ENCODE measurements around the gene CCDC137. TPM values are rescaled to one million over a fixed set of nuclear protein-coding genes. Genes with fewer than 3 reads are reported as not detected.

The CCDC137 gene
- total RNA-seq, 1 donor from 2014 or later: 32.1 TPM

- Mint-ChIP-seq H3K9me3 (no peaks in the 10 kb centered on the region), H3K27me3 (peaks cover 6% of the 10 kb centered on the region), H3K27ac (no peak overlapping the region), H3K4me1 (ENCODE audit: unreplicated experiment) (peaks cover 4% of the 10 kb centered on the region), H3K36me3 (no peaks in the 10 kb centered on the region), H3K4me3 (no peak overlapping the region)
- DNase-seq (ENCODE audit: extremely low spot score, unreplicated experiment): no peak
- no peak for TF ChIP-seq CTCF (conservative IDR thresholded peaks at IDR 0.05)
Measured at GRCh38 chr17:81646869-81647600, 19.5 kb upstream of the CCDC137 start.

DNA sequence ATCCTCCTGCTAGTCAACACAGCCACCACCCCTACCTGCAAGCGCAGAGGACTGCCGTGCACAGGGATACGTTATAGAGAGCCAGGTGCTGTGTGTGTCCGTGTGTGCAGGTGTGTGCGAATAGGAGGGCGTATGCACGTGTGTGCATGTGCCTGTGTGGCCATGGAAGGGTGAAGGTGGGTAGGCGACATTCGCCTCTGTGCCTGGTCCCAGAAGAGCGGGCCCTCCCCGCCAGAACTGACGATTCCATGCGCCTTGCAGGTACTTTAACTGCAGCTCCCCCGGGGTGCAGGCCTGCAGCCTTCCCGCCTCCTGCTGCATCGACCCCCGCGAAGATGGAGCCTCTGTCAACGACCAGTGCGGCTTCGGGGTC lies 18.9 kb upstream of the CCDC137 start:
- Mint-ChIP-seq H3K27me3 (peaks cover 6% of the 10 kb centered on the region), H3K27ac (no peak overlapping the region), H3K36me3 (no peaks in the 10 kb centered on the region), H3K4me1 (ENCODE audit: unreplicated experiment) (peaks cover 4% of the 10 kb centered on the region), H3K4me3 (no peak overlapping the region), H3K9me3 (no peaks in the 10 kb centered on the region)
- DNase-seq (ENCODE audit: extremely low spot score, unreplicated experiment): no peak
- no peak for TF ChIP-seq CTCF (conservative IDR thresholded peaks at IDR 0.05)

DNA sequence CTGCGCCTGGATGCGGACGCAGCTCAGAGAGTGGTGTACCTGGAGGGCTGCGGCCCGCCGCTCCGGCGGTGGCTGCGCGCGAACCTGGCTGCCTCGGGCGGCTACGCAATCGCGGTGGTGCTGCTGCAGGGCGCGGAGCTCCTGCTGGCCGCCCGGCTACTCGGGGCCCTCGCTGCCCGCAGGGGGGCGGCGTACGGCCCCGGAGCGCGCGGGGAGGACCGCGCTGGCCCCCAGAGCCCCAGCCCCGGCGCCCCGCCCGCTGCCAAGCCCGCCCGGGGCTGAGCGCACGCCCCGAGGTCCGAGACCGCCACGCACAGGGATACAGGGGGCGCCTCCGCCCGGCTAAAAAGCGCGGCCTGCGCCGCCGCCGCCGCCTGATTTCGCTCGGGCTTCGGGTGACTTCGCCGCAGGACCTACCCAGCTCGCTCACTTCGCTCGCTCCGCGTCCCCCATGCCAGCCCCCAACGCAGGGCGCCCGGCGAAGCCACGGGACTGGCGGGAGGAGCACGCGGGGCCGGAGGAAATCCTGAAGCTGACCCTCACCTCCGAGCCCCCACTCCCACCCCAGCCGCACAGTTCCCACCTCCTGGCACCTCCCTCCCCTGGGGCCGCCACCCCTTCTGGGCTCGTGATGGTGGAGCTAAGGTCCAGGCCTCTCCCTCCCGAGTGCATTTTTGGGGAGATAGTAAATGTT lies 18.4 kb upstream of the CCDC137 start:
- DNase-seq (ENCODE audit: extremely low spot score, unreplicated experiment): no peak
- Mint-ChIP-seq H3K27ac (no peak overlapping the region), H3K9me3 (no peaks in the 10 kb centered on the region), H3K27me3 (peaks cover 6% of the 10 kb centered on the region), H3K4me3 (no peak overlapping the region), H3K4me1 (ENCODE audit: unreplicated experiment) (peaks cover 4% of the 10 kb centered on the region), H3K36me3 (no peaks in the 10 kb centered on the region)
- no peak for TF ChIP-seq CTCF (conservative IDR thresholded peaks at IDR 0.05)

GRCh38 chr17:81648707-81649085 lies 17.8 kb upstream of the CCDC137 start:
- no peaks in the 10 kb centered on the region for H3K36me3 Mint-ChIP-seq
- H3K4me3 Mint-ChIP-seq: no peak overlapping the region
- no peak overlapping the region for H3K27ac Mint-ChIP-seq

GRCh38 chr17:81650951-81651350 lies 15.6 kb upstream of the CCDC137 start:
- H3K27ac Mint-ChIP-seq: no peak overlapping the region
- H3K4me1 Mint-ChIP-seq (ENCODE audit: unreplicated experiment): peaks cover 4% of the 10 kb centered on the region
- H3K9me3 Mint-ChIP-seq: no peaks in the 10 kb centered on the region
- H3K4me3 Mint-ChIP-seq: no peak overlapping the region
- TF ChIP-seq CTCF (conservative IDR thresholded peaks at IDR 0.05): no peak
- H3K27me3 Mint-ChIP-seq: peaks cover 6% of the 10 kb centered on the region
- no peak for DNase-seq (ENCODE audit: extremely low spot score, unreplicated experiment)
- H3K36me3 Mint-ChIP-seq: no peaks in the 10 kb centered on the region

More at GRCh38 chr17:81648707-81649085, 17.8 kb upstream of the CCDC137 start:
- Mint-ChIP-seq H3K9me3 (no peaks in the 10 kb centered on the region), H3K27me3 (peaks cover 6% of the 10 kb centered on the region), H3K4me1 (ENCODE audit: unreplicated experiment) (peaks cover 4% of the 10 kb centered on the region)
- DNase-seq (ENCODE audit: extremely low spot score, unreplicated experiment): no peak
- TF ChIP-seq CTCF (conservative IDR thresholded peaks at IDR 0.05): no peak

Measured in type B pancreatic cell (in vitro differentiated cells).